Mononuclear cell (primary cell): ENCODE data around the gene ATG2B. TPM values are rescaled to one million over a fixed set of nuclear protein-coding genes. Genes with fewer than 3 reads are reported as not detected.
"Not testable (repeated sequence)": the region's sequence is repeated elsewhere in the genome, so short reads cannot be mapped to it uniquely, and the experiment has no call there.

Experiments
- H3K27me3 ChIP-seq: 2 replicates; pipeline ENCODE4 v1.6.0; 2011; ENCODE audit warnings: low read length, control low read depth; ENCODE audit not compliant: insufficient read depth
- H3K4me1 ChIP-seq: 2 replicates; pipeline ENCODE4 v1.5.1; 2011; ENCODE audit warnings: mild to moderate bottlenecking, low read length, control low read depth; ENCODE audit not compliant: insufficient read depth
- H3K4me3 ChIP-seq: 2 replicates; pipeline ENCODE4 v1.5.1; 2011; ENCODE audit warnings: mild to moderate bottlenecking, low read length, moderate library complexity
- H3K9me3 ChIP-seq: 2 replicates; pipeline ENCODE4 v1.5.1; 2011; ENCODE audit warnings: low read depth, mild to moderate bottlenecking, control low read depth, low read length
- total RNA-seq: library from RNA; depleted of rRNA; stranded (reverse); fragments of >200 nt; gene quantifications from one replicate; pipeline ENCODE4 v1.2.3, GENCODE V29; 2012

Gene ATG2B
- total RNA-seq, 1 donor: 29.8 TPM

DNA sequence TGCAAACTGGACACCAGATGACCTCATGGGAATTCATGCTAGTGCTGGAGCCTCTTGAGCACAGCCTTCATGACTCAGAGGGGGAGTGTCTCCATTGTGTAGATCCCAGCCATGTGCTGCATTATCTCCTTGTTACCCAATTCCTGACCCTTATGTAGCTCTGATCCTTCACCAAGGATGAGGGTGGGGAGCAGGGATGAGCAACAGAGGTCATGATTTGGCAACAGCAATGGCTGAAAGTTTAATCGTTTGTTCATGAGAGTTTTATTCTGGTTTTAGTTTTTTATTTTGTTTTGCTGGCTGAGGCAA, 116.6 kb downstream of the ATG2B start:
- Histone ChIP-seq H3K4me3 (no peak overlapping the region), H3K27me3 (no peaks in the 10 kb centered on the region), H3K9me3 (no peaks in the 10 kb centered on the region), H3K4me1 (peaks cover 6% of the 10 kb centered on the region)

DNA sequence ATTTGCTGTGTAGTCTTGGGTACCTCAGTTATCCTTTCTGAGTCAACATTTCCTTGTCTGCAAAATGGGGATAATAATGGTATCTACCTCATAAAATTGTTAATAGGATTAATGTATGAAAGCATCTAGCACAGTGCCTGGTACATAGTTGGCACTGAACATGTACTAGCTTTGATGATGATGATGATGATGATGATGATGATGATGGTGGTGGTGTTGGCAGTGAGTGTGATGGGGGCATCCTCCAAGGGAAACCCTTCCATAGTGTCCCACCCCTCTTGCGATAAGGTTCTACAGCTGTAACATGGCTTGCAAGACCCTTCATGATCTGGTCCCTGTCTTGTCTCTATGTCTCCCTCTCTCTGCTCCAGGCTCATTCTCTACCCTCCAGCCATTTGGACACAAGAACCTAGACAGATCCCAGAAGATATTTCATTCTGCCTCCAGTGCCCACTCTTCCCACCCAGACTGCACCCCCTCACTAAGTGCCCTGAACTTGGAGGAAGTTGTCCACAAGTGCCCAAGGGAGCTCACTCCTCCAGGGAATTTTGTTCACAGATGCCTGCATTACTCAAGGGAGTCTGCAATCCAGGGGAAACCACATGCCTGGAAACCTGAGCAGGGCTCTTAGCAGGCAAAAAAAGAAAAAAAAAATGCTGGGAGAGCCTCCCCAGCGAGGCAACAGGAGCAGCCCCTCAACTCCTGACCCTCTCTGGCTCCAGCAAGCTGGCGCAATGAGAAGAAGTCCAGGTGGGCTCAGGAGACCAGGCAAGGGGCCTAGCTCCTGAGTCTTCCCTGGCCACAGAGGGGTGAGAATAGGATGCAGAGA, 117.2 kb downstream of the ATG2B start:
- Histone ChIP-seq H3K27me3 (no peaks in the 10 kb centered on the region), H3K4me3 (no peak overlapping the region), H3K4me1 (peaks cover 6% of the 10 kb centered on the region), H3K9me3 (no peaks in the 10 kb centered on the region)

DNA sequence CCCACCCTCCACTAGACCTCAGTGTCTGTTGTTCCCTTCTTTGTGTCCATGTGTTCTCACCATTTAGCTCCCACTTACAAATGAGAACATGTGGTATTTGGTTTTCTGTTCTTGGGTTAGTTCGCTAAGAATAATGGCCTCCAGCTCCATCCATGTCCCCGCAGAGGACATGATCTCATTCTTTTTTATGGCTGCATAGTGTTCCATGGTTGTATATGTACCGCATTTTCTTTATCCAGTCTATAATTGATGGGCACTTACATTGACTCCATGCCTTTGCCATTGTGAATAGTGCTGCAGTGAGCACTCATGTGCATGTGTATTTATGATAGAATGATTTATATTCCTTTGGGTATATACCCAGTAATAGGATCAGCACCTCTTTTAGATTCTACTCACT, 118.1 kb downstream of the ATG2B start:
- H3K4me1 ChIP-seq, H3K4me3 ChIP-seq, H3K27me3 ChIP-seq, H3K9me3 ChIP-seq: not testable (repeated sequence)

DNA sequence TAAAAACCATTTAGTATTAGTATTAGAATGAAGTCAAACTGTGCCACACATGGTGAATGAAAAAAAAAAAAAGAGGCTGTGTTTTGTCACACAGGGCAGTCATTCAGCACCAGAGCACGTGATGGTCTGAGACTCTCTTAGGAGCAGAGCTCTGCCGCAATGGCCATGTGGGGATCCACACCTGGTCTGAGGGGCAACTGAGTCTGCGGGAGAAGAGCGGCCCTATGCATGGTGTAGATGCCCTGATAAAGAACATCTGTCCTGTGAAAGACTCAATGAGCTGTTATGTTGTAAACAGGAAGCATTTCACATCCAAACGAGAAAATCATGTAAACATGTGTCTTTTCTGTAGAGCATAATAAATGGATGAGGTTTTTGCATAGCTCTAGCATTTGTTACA, 119.4 kb downstream of the ATG2B start:
- Histone ChIP-seq H3K9me3 (no peaks in the 10 kb centered on the region), H3K27me3 (no peaks in the 10 kb centered on the region), H3K4me3 (no peak overlapping the region), H3K4me1 (no peaks in the 10 kb centered on the region)

DNA sequence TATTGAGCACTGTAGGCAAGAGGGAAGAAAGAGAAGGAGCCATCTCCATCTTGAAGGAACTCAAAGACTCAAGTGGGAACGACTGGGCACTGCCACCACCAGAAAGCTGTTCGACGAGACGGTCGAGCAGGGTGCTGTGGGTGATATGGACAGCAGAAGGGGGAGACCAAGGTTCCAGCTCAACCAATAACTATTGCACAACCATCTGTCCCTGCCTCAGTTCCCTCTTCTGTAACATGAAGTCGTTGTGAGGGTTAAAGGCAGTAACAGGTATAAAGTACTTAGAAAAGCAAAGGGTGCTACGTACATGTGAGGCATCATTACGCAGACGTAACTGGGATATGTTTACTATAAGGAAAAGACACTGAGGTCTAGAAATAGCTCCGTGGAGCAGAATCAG, 121.0 kb downstream of the ATG2B start:
- no peaks in the 10 kb centered on the region for H3K4me1 ChIP-seq
- H3K9me3 ChIP-seq: no peaks in the 10 kb centered on the region
- no peak overlapping the region for H3K4me3 ChIP-seq
- H3K27me3 ChIP-seq: no peaks in the 10 kb centered on the region

DNA sequence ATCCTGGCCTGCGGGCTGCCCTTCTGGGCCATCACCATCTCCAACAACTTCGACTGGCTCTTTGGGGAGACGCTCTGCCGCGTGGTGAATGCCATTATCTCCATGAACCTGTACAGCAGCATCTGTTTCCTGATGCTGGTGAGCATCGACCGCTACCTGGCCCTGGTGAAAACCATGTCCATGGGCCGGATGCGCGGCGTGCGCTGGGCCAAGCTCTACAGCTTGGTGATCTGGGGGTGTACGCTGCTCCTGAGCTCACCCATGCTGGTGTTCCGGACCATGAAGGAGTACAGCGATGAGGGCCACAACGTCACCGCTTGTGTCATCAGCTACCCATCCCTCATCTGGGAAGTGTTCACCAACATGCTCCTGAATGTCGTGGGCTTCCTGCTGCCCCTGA, 122.5 kb downstream of the ATG2B start:
- Histone ChIP-seq H3K27me3 (no peaks in the 10 kb centered on the region), H3K4me1 (no peaks in the 10 kb centered on the region), H3K4me3 (no peak overlapping the region), H3K9me3 (no peaks in the 10 kb centered on the region)

DNA sequence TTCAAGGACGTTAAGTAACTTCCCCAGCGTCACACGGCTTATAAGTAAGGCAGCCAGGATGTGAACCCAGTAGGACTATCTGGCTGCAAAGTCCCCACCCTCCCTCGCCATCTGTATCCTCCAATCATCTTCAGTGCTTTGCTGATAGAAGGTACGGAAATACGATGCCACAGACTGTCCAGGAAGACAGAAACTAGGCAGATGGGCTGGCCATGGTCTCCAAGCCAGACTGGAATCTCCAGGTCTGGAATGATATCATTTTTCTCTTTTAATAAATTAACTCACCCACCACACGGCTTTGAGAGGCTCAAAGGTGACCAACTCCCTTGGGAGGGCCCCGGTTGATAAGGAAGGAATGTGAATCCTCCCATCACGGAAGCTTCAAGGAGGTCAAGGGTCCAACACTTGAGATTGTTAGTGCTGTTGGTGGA, 123.4 kb downstream of the ATG2B start:
- no peaks in the 10 kb centered on the region for H3K9me3 ChIP-seq
- no peaks in the 10 kb centered on the region for H3K4me1 ChIP-seq
- no peaks in the 10 kb centered on the region for H3K27me3 ChIP-seq
- H3K4me3 ChIP-seq: no peak overlapping the region

DNA sequence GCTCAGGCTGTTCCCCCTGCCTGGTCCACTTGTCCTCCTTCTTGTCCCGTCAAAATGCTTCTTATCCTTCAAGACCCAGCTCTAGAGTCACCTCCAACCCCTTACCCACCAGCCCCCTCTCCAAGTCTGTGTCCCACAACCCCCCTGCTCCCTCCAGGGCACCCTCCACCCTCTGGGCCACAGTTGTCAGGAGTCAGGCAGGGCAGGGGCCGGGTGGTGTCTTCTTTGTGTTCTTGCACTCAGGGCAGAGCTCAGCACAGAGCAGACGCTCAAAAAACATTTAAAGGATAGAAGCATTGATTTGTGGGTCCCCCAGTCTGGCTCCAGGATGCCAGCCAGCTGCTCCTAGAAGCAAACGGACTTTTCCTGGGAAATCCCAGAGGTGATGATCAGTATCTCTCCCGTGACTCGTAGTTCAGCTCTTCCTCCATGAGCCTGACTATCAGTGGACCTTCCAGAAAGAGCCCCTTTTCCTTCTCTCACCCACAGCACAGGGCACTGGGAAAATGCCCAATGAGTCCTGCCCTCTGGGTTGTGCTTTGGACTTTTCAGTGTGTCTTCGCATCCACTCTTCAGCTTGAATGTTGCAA, 124.4 kb downstream of the ATG2B start:
- Histone ChIP-seq H3K4me3 (no peak overlapping the region), H3K9me3 (no peaks in the 10 kb centered on the region), H3K4me1 (no peaks in the 10 kb centered on the region), H3K27me3 (no peaks in the 10 kb centered on the region)

DNA sequence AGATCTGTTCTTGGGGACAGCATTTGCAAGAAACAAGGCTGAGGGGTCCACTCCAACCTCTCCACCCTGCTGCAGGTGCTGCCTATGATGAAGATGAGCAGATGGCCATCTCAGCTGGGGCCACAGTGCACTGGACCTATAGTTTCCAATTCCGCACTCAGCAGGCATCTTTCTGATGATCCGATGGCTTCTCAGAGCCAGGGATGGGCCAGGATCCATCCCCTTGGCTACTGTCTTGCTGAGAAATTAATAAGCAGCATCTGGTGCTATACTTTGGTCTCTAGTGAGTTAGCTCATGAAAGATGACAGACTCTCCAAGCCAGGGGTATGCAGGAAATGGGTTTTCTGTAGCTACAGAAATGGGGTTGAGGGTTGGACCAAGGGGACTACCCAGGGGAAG, 125.5 kb downstream of the ATG2B start:
- H3K27me3 ChIP-seq: no peaks in the 10 kb centered on the region
- no peaks in the 10 kb centered on the region for H3K9me3 ChIP-seq
- H3K4me1 ChIP-seq: no peaks in the 10 kb centered on the region
- H3K4me3 ChIP-seq: no peak overlapping the region

DNA sequence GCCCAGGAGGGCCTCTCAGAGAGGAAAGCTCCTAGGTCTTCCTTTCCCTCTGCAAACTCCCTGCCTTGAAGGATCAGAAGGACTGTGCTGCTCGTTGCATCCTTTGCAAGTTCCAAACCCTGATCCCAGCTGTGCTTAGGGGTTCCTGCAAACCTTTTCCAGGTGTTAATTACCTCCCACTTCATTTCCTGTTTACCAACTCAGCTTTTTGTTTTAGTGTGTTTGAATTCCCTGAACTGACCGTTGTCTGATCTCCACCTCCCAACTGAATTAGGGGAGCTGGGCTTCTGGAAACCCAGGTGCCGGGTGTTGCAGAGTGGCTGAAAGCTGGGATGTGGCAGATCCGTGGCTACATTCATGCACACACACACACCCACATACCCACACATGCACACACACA, 127.7 kb downstream of the ATG2B start:
- Histone ChIP-seq H3K27me3 (no peaks in the 10 kb centered on the region), H3K4me1 (no peaks in the 10 kb centered on the region), H3K9me3 (no peaks in the 10 kb centered on the region), H3K4me3 (no peak overlapping the region)

DNA sequence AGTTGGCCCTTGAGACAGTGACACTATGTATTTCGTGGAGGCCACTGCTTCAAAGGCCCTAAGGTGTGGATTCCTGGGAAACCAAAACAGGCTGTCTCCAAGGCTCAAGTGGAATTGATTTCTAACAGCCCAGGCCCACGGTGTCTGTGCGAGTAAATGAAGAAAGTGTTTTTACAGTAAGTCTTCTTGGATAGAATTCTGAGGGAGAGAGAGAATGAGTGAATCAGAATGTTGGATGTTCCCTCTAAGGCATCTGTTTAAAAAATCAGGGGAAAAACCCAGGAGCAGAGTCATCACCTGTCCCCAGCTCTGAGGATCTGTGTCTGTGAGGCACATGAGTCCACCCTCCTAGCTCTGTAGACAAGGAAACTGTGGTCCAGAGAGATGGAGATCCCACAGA, 129.5 kb downstream of the ATG2B start:
- no peaks in the 10 kb centered on the region for H3K9me3 ChIP-seq
- H3K4me3 ChIP-seq: no peak overlapping the region
- H3K4me1 ChIP-seq: no peaks in the 10 kb centered on the region
- H3K27me3 ChIP-seq: no peaks in the 10 kb centered on the region

DNA sequence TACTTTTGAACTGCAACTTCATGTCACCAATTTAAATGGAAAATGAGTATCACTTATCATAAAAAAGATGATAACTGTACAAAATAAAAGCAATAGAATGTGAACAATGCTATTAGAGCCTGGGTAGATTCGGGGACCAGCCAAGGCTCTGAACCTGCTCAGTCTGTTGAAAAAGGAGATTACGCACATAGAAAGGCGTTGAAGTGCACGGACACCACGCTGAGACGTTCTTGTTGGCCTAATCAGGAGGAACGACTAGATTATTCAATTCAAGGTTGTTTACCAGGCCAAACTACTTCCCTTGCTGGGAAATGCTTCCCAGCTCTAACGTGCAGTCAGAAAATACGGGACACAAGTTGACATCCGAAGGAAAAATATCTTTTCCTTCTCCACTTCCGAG, 130.6 kb downstream of the ATG2B start:
- Histone ChIP-seq H3K9me3 (no peaks in the 10 kb centered on the region), H3K27me3 (no peaks in the 10 kb centered on the region), H3K4me1 (no peaks in the 10 kb centered on the region), H3K4me3 (no peak overlapping the region)

DNA sequence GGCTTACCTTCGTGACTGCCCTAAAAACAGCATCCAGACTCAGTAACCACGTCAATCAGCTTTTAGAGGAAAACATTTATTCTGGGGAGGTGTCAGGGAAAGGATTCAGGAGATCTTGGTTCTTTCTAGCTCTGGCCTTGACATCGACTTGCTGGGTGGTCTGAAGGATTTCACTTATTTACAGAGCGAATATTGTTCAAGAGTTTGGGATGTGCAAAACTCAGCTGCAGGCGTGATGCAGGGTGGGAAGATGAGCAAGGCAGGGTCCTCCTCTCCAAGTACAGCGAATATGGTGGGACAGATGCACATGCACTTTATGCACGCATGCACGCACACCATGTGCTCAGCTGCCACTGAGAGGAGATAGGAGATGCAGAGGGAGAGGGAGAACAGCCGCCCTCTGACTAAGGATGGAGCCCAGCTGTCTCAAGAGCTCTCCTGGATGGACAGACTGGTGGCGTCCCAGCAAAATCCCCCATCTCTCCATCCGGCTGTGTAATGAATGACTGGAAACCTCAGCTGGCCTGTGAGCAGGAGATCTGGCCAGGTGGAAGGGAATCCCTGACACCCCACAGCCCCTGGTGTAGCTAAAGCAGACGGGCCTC, 131.5 kb downstream of the ATG2B start:
- H3K27me3 ChIP-seq: no peaks in the 10 kb centered on the region
- no peaks in the 10 kb centered on the region for H3K9me3 ChIP-seq
- no peaks in the 10 kb centered on the region for H3K4me1 ChIP-seq
- H3K4me3 ChIP-seq: no peak overlapping the region

DNA sequence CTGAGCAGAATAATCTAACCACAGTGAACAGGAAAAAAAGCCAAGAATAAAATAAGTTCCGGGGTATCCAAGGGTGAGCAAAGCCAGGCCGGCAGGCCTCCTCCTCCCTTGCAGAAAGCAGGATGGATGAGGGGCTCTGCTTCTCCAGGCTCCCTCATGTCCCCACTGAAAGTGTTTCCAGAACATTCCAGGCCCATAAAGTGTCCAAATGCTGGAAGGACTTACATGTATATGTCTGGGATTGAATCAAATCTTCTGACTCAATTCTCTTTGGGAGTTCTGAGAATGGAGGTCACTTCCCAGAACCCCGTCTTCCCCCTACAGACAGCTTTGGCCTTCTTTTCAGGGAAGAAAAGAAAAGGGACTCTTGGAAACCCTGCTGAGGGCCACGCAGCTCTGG, 132.1 kb downstream of the ATG2B start:
- H3K9me3 ChIP-seq: no peaks in the 10 kb centered on the region
- no peaks in the 10 kb centered on the region for H3K27me3 ChIP-seq
- H3K4me3 ChIP-seq: no peak overlapping the region
- no peaks in the 10 kb centered on the region for H3K4me1 ChIP-seq

DNA sequence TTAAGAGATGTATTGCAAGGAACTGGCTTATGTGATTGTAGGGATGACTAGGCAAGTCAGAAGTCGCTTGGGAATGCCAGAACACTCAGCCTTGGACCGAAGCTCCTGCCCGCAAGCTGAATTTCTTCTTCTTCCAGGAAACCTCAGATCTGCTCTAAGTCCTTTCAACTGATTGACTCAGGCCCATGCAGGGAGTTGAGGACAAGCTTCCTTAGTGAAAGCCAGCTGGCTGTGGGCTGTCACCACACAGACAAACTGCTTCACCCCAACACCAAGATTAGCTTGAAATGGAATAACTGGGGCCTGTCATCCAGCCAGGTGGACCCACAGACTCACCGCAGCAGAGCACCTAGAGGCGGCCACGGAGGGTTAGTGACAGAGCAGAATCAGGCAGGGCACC, 133.8 kb downstream of the ATG2B start:
- H3K4me1 ChIP-seq: no peaks in the 10 kb centered on the region
- no peak overlapping the region for H3K4me3 ChIP-seq
- H3K27me3 ChIP-seq: no peaks in the 10 kb centered on the region
- H3K9me3 ChIP-seq: no peaks in the 10 kb centered on the region
